Measurements from ENCODE around the gene CFAP99.

The CFAP99 gene

GRCh38 chr4:2468456-2469191 is 49.9 kb downstream of the CFAP99 start, which contains the start of gene RNF4:
RNF4 (plus strand) TSS chr4:2469106; CDS start chr4:2490494, 21,388 bp downstream.
- in situ Hi-C loops (cut with MboI; ENCODE audit: low sequenced_read_pairs, unreplicated experiment) = no loop called here
- peak; percentile 99 for DNase-seq (ENCODE audit: low spot score)
- no peak for TF ChIP-seq CTCF (IDR thresholded peaks at IDR 0.05; ENCODE audit: borderline replicate concordance, control extremely low read depth, extremely low read depth, insufficient read depth, missing control alignments)

GRCh38 chr4:2469192-2469984 is 50.6 kb downstream of the CFAP99 start:
- in situ Hi-C loops (cut with MboI; ENCODE audit: low sequenced_read_pairs, unreplicated experiment) = no loop called here
- peak; percentile 83 for DNase-seq (ENCODE audit: low spot score)
- no peak for TF ChIP-seq CTCF (IDR thresholded peaks at IDR 0.05; ENCODE audit: borderline replicate concordance, control extremely low read depth, extremely low read depth, insufficient read depth, missing control alignments)

GRCh38 chr4:2470791-2471190 is 52.0 kb downstream of the CFAP99 start:
- no peak for TF ChIP-seq CTCF (IDR thresholded peaks at IDR 0.05; ENCODE audit: borderline replicate concordance, control extremely low read depth, extremely low read depth, insufficient read depth, missing control alignments)
- in situ Hi-C loops (cut with MboI; ENCODE audit: low sequenced_read_pairs, unreplicated experiment) = no loop called here
- no peak for DNase-seq (ENCODE audit: low spot score)

GRCh38 chr4:2472187-2472586 is 53.4 kb downstream of the CFAP99 start:
- TF ChIP-seq CTCF (IDR thresholded peaks at IDR 0.05; ENCODE audit: borderline replicate concordance, control extremely low read depth, extremely low read depth, insufficient read depth, missing control alignments) = no peak
- DNase-seq (ENCODE audit: low spot score) = no peak
- in situ Hi-C loops (cut with MboI; ENCODE audit: low sequenced_read_pairs, unreplicated experiment) = no loop called here

GRCh38 chr4:2478229-2478628 is 59.5 kb downstream of the CFAP99 start:
- TF ChIP-seq CTCF (IDR thresholded peaks at IDR 0.05; ENCODE audit: borderline replicate concordance, control extremely low read depth, extremely low read depth, insufficient read depth, missing control alignments) = no peak
- in situ Hi-C loops (cut with MboI; ENCODE audit: low sequenced_read_pairs, unreplicated experiment) = no loop called here
- no peak for DNase-seq (ENCODE audit: low spot score)

GRCh38 chr4:2480649-2481048 is 61.9 kb downstream of the CFAP99 start:
- in situ Hi-C loops (cut with MboI; ENCODE audit: low sequenced_read_pairs, unreplicated experiment) = no loop called here
- TF ChIP-seq CTCF (IDR thresholded peaks at IDR 0.05; ENCODE audit: borderline replicate concordance, control extremely low read depth, extremely low read depth, insufficient read depth, missing control alignments) = no peak
- no peak for DNase-seq (ENCODE audit: low spot score)

Data from GM13976 (cell line).